ENCODE data around the gene DOK5.

DNA sequence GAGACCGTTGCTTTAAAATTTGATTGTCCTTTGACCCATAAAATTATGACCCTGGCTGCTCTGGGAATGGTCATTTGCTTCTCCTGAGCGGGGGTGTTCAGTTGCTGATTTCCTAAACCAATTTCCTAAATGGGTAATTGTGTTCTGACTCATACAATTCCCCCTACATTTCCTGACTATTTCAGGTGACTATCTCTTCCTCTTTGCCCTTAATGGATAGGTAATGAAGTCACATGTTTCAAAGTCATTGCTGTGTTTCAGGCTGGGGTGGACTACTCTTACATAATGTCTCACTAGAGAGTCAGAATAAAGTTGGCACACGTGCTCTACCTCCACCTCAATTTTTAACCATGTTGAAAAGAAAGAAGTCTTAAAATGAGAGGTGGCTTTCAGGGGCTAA, 109.8 kb downstream of the DOK5 start:
- TF ChIP-seq POLR2A (IDR thresholded peaks at IDR 0.05; ENCODE audit: low read depth, low read length) (no peak), POLR2AphosphoS5 (IDR thresholded peaks at IDR 0.05; ENCODE audit: low read depth, low read length) (no peak)

All from GM12892 (cell line).